Measurements from ENCODE around the gene HPS3. TPM values are rescaled to one million over a fixed set of nuclear protein-coding genes. Genes with fewer than 3 reads are reported as not detected.
"Not testable (repeated sequence)": the region's sequence is repeated elsewhere in the genome, so short reads cannot be mapped to it uniquely, and the experiment has no call there.

HPS3 gene
- total RNA-seq, 2 experiments from 2014 or later: 26.8 to 29.0 TPM

DNA sequence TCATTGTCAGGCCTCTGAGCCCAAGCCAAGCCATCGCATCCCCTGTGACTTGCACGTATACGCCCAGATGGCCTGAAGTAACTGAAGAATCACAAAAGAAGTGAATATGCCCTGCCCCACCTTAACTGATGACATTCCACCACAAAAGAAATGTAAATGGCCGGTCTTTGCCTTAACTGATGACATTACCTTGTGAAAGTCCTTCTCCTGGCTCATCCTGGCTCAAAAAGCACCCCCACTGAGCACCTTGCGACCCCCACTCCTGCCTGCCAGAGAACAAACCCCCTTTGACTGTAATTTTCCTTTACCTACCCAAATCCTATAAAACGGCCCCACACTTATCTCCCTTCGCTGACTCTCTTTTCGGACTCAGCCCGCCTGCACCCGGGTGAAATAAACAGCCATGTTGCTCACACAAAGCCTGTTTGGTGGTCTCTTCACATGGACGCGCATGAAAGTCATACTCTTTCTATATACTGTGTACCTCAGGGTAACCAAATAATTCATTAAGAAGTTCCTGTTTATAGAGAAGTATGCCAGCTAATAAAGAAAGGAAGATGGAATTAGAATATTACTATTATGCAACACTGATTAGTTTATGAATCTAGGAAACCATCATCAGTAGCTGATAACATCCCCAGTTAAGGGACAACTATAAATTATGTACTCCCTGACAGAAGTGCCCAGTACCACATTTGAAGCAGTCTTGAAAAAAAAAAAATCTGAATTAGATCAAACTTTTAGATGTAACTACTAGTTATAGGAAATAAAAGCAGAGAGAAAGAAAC, 67.6 kb downstream of the HPS3 start:
- ATAC-seq; DNase-seq; H3K36me3 Mint-ChIP-seq (ENCODE audit: low read depth); H3K4me3 Mint-ChIP-seq; POLR2A ChIA-PET; H3K27ac Mint-ChIP-seq; H3K9me3 Mint-ChIP-seq (ENCODE audit: insufficient read depth); H3K4me1 Mint-ChIP-seq (ENCODE audit: low read depth); CTCF ChIA-PET: not testable (repeated sequence)
- H3K27me3 Mint-ChIP-seq (ENCODE audit: low read depth): peaks cover 37% of the 10 kb centered on the region

- Mint-ChIP-seq H3K9me3 (ENCODE audit: insufficient read depth) (no peaks in the 10 kb centered on the region), H3K4me1 (ENCODE audit: low read depth) (no peaks in the 10 kb centered on the region), H3K4me3 (no peak overlapping the region), H3K36me3 (ENCODE audit: low read depth) (no peaks in the 10 kb centered on the region), H3K27ac (no peak overlapping the region), H3K27me3 (ENCODE audit: low read depth) (peaks cover 39% of the 10 kb centered on the region)
- CTCF ChIA-PET: no interaction called here
- DNase-seq (no peak), ATAC-seq (no peak)
- POLR2A ChIA-PET: no interaction called here
Observed at GRCh38 chr3:149197669-149198068, 68.2 kb downstream of the HPS3 start.

DNA sequence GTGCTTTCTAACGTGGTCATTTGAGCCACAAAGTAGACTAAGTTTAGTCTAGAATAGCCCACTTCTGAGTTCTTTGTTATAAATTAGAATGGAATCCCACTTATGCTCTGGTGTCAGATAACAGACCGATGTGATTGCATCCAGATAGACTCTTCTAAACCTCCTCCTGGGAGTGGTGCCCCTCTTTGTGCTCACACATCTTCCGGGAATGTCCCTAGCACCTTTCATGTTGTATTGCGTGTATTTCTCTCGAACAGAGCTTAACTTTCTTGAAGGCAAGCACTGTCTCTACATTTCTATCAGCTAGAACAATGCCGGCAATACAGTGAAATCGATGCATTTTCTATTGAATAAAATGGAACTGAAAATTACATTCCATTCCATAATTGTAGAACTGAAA, 69.2 kb downstream of the HPS3 start:
- DNase-seq: no peak
- ChIA-PET POLR2A (no interaction called here), CTCF (no interaction called here)
- no peak overlapping the region for H3K4me3 Mint-ChIP-seq
- no peaks in the 10 kb centered on the region for H3K9me3 Mint-ChIP-seq (ENCODE audit: insufficient read depth)
- peaks cover 39% of the 10 kb centered on the region for H3K27me3 Mint-ChIP-seq (ENCODE audit: low read depth)
- H3K36me3 Mint-ChIP-seq (ENCODE audit: low read depth): no peaks in the 10 kb centered on the region
- no peak for ATAC-seq
- H3K27ac Mint-ChIP-seq: no peak overlapping the region
- H3K4me1 Mint-ChIP-seq (ENCODE audit: low read depth): peaks cover 2% of the 10 kb centered on the region

DNA sequence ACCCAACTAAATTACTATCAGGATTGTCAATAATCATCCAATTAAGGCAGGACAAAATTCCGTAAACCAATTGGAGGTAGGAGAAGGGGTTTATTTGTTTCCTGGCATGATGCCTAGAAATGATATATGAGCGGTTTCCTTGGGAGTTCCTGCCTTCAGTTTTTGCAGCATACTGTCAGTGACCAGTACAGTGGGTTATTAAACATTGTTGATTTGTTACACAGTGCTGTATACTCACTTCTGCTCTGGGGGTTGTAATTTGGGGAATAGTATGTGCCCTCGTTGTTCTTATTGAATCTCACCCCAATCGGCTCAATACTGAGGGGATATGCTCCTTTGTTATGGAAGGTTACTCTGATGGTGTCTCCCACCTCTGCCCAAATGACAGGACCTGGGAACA, 70.0 kb downstream of the HPS3 start:
- Mint-ChIP-seq H3K9me3 (ENCODE audit: insufficient read depth) (no peaks in the 10 kb centered on the region), H3K27ac (no peak overlapping the region), H3K36me3 (ENCODE audit: low read depth) (no peaks in the 10 kb centered on the region), H3K27me3 (ENCODE audit: low read depth) (peaks cover 37% of the 10 kb centered on the region), H3K4me3 (no peak overlapping the region), H3K4me1 (ENCODE audit: low read depth) (peaks cover 11% of the 10 kb centered on the region)
- DNase-seq (no peak), ATAC-seq (no peak)
- CTCF ChIA-PET: no interaction called here
- POLR2A ChIA-PET: no interaction called here

GRCh38 chr3:149203758-149204157, 74.3 kb downstream of the HPS3 start:
- ChIA-PET CTCF (no interaction called here), POLR2A (no interaction called here)
- Mint-ChIP-seq H3K9me3 (ENCODE audit: insufficient read depth) (no peaks in the 10 kb centered on the region), H3K36me3 (ENCODE audit: low read depth) (no peaks in the 10 kb centered on the region), H3K4me1 (ENCODE audit: low read depth) (peaks cover 11% of the 10 kb centered on the region), H3K4me3 (no peak overlapping the region), H3K27ac (no peak overlapping the region), H3K27me3 (ENCODE audit: low read depth) (peaks cover 24% of the 10 kb centered on the region)
- no peak for DNase-seq
- ATAC-seq: peak; percentile 53

DNA sequence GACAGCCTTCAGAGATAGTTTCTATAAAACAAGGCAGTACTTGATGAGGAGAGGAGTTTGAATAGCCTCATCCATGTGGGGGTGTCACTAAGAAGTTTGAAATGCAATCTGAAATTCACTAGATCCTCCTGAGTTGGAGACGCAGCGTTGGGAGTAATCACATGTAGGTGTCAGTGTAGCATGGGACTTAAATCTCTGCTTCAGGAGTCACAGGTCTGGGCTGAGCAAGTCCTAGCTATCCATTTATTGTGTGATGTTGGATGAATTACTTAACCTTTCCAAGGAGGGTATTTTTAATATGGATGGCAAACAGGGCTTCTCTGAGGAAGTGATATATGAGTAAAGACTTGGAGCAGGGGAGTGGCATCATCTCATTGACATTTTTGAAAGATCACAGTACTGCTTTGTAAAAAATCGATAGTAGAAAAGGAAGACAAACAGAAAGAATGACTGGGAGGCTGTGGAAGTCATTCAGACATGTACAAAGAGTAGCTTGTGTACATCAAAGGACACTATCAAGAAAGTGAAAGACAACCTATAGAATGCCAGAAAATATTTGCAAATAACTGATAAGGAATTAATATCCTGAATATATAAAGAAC, 75.1 kb downstream of the HPS3 start:
- ChIA-PET CTCF (no interaction called here), POLR2A (no interaction called here)
- Mint-ChIP-seq H3K36me3 (ENCODE audit: low read depth) (no peaks in the 10 kb centered on the region), H3K27ac (no peak overlapping the region), H3K4me1 (ENCODE audit: low read depth) (peaks cover 11% of the 10 kb centered on the region), H3K9me3 (ENCODE audit: insufficient read depth) (no peaks in the 10 kb centered on the region), H3K4me3 (no peak overlapping the region), H3K27me3 (ENCODE audit: low read depth) (peaks cover 28% of the 10 kb centered on the region)
- no peak for DNase-seq
- ATAC-seq: no peak

DNA sequence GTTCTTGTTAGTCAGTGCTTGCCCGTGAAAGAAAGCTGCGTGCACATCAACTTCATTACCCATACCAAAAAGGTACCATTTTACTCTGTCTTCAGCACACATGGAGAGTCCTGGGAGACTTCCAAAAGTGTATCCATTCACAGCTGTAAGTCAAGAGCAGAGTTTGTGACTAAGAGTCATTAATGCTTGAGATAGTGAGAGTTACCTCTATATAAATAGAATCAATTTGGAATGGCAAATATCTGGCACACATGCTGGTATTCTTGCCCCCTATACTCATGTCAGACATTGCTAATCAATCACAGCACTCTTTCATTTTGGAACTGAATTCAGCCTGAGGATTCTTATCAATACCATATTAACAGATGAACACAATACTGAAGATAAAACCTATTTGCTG, 78.0 kb downstream of the HPS3 start:
- Mint-ChIP-seq H3K36me3 (ENCODE audit: low read depth) (no peaks in the 10 kb centered on the region), H3K4me1 (ENCODE audit: low read depth) (peaks cover 11% of the 10 kb centered on the region), H3K27me3 (ENCODE audit: low read depth) (peaks cover 25% of the 10 kb centered on the region), H3K27ac (no peak overlapping the region), H3K9me3 (ENCODE audit: insufficient read depth) (no peaks in the 10 kb centered on the region), H3K4me3 (no peak overlapping the region)
- ATAC-seq (no peak), DNase-seq (no peak)
- CTCF ChIA-PET: interaction anchor here (0.6 kb wide), 1 partner anchor 68 kb away, joined by 3 read pairs; no protein-coding TSS in a partner anchor
- POLR2A ChIA-PET: no interaction called here

GRCh38 chr3:149209431-149209830, 80.0 kb downstream of the HPS3 start:
- DNase-seq (no peak), ATAC-seq (no peak)
- H3K4me1 Mint-ChIP-seq (ENCODE audit: low read depth): peaks cover 1% of the 10 kb centered on the region
- H3K27me3 Mint-ChIP-seq (ENCODE audit: low read depth): peaks cover 25% of the 10 kb centered on the region
- no peaks in the 10 kb centered on the region for H3K36me3 Mint-ChIP-seq (ENCODE audit: low read depth)
- no peaks in the 10 kb centered on the region for H3K9me3 Mint-ChIP-seq (ENCODE audit: insufficient read depth)
- no peak overlapping the region for H3K4me3 Mint-ChIP-seq
- ChIA-PET CTCF (no interaction called here), POLR2A (no interaction called here)
- no peak overlapping the region for H3K27ac Mint-ChIP-seq

- H3K36me3 Mint-ChIP-seq (ENCODE audit: low read depth): no peaks in the 10 kb centered on the region
- POLR2A ChIA-PET: no interaction called here
- no peak overlapping the region for H3K27ac Mint-ChIP-seq
- CTCF ChIA-PET: no interaction called here
- no peaks in the 10 kb centered on the region for H3K9me3 Mint-ChIP-seq (ENCODE audit: insufficient read depth)
- ATAC-seq (no peak), DNase-seq (no peak)
- H3K4me3 Mint-ChIP-seq: no peak overlapping the region
- no peaks in the 10 kb centered on the region for H3K4me1 Mint-ChIP-seq (ENCODE audit: low read depth)
- H3K27me3 Mint-ChIP-seq (ENCODE audit: low read depth): peaks cover 14% of the 10 kb centered on the region
Observed at GRCh38 chr3:149212386-149212785, 82.9 kb downstream of the HPS3 start.

GRCh38 chr3:149214702-149215101, 85.3 kb downstream of the HPS3 start:
- ChIA-PET CTCF (no interaction called here), POLR2A (no interaction called here)
- Mint-ChIP-seq H3K36me3 (ENCODE audit: low read depth) (no peaks in the 10 kb centered on the region), H3K27ac (no peak overlapping the region), H3K9me3 (ENCODE audit: insufficient read depth) (no peaks in the 10 kb centered on the region), H3K27me3 (ENCODE audit: low read depth) (peaks cover 9% of the 10 kb centered on the region), H3K4me1 (ENCODE audit: low read depth) (no peaks in the 10 kb centered on the region), H3K4me3 (no peak overlapping the region)
- no peak for DNase-seq
- no peak for ATAC-seq

DNA sequence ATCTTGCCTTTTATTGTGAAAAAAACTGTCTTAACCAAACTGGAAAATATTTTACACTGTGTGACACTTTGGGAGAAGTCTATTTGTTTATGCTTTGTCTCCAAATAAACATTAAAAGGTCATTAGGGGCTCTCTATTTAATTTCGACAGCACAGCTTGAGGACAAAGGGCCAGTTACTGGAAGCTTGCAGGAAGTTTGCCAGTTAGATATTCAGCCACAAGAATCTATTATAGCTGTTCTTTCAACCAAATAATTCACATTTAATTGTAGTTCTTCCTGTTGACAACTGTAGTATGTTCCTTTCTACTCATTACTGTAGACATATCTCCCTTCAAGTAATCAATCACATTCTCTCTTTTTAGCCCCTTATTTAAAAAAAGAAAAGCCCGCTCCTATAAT, 86.1 kb downstream of the HPS3 start:
- H3K9me3 Mint-ChIP-seq (ENCODE audit: insufficient read depth): no peaks in the 10 kb centered on the region
- H3K4me1 Mint-ChIP-seq (ENCODE audit: low read depth): no peaks in the 10 kb centered on the region
- peaks cover 4% of the 10 kb centered on the region for H3K27me3 Mint-ChIP-seq (ENCODE audit: low read depth)
- no peak for DNase-seq
- H3K36me3 Mint-ChIP-seq (ENCODE audit: low read depth): no peaks in the 10 kb centered on the region
- no peak overlapping the region for H3K4me3 Mint-ChIP-seq
- ATAC-seq: no peak
- no peak overlapping the region for H3K27ac Mint-ChIP-seq
- ChIA-PET CTCF (no interaction called here), POLR2A (no interaction called here)

GRCh38 chr3:149216193-149216869, 86.9 kb downstream of the HPS3 start:
- no peak overlapping the region for H3K4me3 Mint-ChIP-seq
- POLR2A ChIA-PET: no interaction called here
- DNase-seq (no peak), ATAC-seq (no peak)
- H3K27ac Mint-ChIP-seq: no peak overlapping the region
- H3K27me3 Mint-ChIP-seq (ENCODE audit: low read depth): peaks cover 4% of the 10 kb centered on the region
- no peaks in the 10 kb centered on the region for H3K36me3 Mint-ChIP-seq (ENCODE audit: low read depth)
- H3K9me3 Mint-ChIP-seq (ENCODE audit: insufficient read depth): no peaks in the 10 kb centered on the region
- CTCF ChIA-PET: interaction anchor here (2.1 kb wide), 1 partner anchor 96 kb away, joined by 6 read pairs; no protein-coding TSS in a partner anchor
- H3K4me1 Mint-ChIP-seq (ENCODE audit: low read depth): no peaks in the 10 kb centered on the region

Data from activated CD8-positive, alpha-beta T cell treated with anti-CD3 and anti-CD28 coated beads, Interleukin-2, amount 10 ng/mL, durations not matched to agents 7 days and 5 days (primary cell).